Stimulated activated CD4-positive, alpha-beta T cell treated with anti-CD3 and anti-CD28 coated beads, TNF-alpha, amount 100 ng/mL, for 48 hours (primary cell): ENCODE data around the gene SDHB.

Source experiments
- DNase-seq, 3 donors: peaks; one replicate each; pipeline ENCODE4 v3.0.0-alpha.2; 2020; ENCODE audit warnings: low read depth in 3 of 3

SDHB gene

DNA sequence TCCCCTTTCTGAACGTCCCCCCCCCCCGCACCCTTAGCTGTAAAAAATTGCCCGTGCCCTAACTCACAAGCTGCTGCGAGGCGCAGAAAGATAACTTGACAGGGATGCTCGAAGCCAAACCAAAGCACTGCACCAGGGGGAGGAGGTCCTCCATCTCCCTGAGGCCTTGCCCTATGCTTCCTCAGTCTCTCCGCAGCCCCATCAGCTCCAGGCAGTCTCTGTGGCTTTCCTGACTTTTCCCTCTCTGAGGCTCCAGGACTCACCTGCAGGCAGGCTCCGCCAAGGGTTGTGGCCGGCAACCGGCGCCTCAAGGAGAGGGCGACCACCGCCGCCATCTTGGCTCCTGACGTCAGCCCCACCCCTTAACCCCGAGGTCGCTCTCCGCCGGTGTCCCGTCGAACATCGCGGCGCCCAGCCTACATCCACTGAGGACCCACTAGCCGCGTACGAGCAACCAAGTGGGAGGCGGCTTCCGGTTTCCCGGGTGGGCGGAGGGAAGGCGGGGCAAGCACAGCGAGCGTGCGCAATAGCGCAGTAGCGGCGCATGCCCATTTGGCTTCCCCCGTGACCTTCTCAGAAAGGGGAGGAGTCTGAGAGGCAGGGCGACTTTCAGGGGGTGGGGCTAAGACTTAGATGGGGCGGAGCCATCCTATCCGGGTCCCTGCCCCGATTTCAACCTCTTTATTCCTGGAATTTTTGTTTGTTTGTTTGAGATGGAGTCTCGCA lies at the start of gene SDHB:
TSS of gene SDHB (minus strand) at position 348 of the 726 bp plus-strand sequence. CDS start at position 335, 13 bp downstream.
- DNase-seq, result peak; percentile 97 to 99 (median 98)

DNA sequence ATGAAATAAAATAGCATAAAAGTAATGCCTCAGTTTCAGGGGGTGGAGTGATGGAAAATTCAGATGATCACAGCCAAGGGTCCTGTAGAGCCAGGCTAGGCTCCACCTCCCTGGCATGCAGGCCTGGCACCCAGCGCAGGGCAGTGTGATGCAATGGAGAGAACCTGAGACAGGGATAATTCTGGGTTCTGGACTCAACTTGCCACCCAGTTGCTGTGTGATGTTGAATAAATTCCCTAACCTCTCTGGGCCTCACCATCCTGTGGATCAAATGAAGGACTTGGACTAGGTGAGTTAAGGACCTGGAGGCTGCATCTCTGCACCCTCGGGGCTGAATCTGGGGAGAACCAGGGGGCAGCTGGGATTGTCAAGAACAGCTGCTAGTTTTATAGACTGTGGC lies 48.4 kb upstream of the SDHB start:
- DNase-seq, result no peak

DNA sequence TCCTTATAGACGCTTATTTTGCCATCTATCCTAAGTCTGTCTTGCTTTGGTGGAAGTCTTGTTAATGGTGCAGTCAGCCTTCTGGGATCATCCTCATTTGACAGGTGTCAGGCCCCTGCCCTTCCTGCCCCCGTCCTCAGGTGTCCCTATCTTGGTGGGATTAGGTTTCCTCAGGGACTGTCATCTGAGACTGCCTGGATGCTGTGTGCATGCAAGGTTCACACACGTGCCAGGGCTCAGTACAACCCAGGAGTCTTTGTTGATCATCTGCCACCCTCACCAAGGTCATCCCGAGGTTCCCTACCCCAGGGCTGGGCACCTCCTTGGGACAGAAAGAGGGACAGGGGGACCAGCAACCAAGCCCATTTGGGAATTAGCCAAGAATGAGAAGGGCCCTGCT lies 47.4 kb upstream of the SDHB start:
- DNase-seq, result no peak

DNA sequence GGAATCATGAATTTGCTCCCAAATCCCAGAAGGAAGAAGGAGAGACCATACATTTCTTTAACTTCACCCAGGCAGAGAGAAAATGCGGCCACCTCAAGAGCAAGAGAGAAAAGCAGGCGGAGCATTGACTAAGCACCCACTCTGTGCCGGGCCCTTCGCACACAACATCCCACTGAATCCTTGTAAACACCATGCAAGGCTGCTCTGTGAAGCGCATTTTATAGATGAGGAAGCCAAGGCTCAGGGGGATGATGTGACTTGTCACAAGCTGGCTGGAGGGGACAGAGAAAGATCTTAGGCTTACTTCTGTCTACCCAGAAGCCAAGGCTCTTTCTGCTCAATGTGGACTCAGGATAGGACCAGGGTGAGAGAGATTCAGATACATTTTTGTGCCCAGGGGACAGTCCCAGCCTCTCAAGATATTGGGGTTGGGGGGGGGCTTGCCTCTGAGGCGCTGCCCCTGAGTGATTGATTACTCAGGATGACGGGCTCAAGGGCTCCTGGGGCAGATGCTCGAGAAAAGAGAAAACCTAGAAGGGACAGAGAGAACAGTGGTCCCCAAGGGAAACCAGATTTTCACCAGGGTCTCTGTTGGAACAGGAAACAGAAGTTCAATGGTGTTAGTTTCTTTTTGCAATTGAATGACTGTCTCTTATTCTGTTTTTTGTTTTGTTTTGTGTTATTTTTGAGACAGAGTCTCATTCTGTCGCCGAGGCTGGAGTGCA lies 45.9 kb upstream of the SDHB start:
- no peak for DNase-seq

DNA sequence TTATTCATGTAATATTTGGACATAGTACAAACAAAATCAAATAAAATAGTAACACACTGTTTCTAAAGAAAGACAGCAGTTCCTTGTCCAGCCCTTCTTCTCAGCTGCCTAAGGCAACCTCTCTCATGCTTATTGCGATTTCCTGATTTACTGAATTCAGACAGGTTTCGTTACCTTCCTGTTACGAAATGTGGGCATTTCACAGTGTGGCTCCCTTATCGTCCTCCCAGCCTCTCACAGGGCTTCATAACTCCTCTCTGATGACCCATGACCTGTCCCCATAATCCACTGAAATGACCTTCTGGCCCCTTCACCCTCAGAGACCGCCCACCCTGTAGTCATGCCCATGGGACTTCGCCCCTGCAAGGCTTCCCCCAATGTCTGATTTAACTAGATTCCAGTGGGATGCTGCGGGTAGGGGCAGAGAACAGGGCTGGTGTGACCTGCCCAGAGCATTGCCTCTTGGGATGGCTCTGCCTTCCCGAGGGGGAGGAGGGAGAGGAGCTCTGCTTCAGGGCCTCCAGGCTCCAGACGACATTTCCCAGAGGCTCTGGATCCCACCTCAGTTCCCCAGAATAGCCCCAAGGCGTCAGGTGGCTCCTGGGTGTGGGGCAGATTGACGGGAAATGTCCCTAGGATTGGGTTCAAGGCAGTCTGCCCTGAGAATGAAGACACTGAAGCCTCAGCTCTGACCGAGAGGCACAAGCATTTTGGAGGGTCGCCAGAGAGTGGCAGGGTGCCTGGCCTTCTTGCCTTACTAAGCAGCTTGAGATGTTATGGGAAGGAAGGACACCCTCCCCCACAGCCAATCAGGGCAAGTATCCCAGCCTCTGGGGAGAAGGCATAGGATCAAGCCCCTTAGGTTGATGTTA lies 44.9 kb upstream of the SDHB start:
- DNase-seq, result no peak

DNA sequence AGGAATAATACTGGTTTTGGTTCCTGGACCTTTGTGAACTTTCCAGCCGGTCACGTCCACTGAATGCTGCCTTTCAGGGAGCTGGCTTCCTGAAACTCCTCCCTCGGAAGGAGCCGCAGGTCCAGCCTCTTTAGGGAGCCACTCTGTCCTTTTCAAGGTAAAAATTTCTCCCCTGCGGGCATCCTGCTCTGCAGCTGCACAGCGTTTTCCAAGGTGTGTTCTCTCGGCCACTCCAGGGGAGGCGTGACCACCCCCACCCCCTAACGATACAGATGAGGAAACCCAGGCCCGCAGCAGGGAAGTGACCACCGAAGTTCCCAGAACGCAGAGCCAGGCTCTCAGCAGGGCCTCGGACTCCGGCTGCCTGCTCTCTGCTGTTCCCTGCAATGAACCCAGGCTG lies 44.0 kb upstream of the SDHB start:
- no peak for DNase-seq

DNA sequence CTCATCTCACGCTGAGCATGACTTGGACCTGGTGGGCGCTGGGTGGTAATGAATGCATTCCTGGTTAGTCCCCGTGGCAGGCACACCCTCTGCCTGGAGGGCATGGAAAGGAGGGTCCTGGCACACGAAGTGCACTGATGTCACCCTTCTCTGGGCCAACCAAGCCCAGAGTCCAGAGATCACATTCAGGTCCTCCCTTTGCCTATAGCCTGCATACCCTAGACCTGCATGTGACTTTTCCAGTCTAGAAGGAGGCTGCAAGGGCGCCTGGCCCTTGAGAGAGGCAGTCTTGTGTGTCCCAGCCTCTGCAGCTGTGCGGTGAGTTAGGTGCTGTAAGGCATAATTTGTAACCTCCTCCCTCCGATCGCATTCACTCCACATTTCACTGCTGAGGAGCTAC lies 43.3 kb upstream of the SDHB start:
- no peak for DNase-seq

DNA sequence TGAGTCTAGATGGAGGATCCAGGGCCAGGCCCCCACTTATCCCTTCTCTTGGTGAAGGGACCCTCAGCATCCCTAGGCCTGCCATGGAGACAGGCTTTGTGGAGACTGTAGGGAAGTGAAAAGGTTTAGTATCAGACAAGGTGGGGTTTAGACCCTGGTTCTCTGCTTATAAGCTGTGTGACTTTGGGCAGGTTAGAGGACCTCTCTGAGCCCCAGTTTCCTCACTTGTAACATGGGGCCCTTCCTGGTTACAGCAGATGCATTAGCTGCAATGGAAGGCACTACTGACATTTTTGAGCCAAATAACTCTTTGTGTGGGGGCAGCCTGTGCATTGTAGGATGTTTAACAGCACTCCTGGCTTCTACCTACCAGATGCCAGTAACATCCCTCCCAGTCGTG lies 42.8 kb upstream of the SDHB start:
- no peak for DNase-seq

DNA sequence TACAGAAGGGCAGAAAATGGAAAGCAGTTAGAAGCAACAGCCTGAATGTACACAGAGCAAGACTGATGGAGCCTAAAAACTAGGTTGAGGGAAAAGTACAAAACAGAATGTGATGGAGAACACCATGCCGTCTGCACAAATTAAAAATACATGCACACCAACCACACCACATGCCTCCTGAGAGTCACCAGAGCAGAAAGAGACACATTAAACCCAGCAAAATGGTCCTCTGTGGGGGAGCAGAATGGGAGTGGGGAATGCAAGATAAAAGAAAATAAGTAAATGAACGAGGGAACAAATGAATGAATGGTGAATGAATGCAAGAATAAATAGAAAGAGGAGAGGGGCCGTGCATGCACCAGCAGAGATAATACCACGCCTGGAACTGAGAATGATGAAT lies 41.3 kb upstream of the SDHB start:
- no peak for DNase-seq

DNA sequence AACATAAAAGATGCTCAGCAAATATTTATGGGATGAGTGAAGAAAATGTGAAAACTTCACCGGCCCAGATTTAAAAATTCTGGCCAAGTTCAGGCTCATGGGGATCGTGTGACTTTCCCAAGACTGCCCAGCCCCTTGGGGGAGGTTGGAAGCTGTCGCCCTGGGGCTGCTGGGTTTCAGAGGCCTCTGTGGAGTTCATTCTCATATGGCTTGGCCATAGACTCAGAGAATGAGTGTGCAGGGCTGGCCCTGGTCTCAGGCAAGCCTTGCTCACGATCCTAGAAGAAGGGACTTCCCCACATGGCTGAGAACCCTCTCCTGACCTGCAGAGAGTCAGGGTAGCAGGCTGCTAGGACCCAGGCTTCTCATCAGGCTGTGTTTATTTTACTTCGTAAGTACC lies 40.8 kb upstream of the SDHB start:
- no peak for DNase-seq

DNA sequence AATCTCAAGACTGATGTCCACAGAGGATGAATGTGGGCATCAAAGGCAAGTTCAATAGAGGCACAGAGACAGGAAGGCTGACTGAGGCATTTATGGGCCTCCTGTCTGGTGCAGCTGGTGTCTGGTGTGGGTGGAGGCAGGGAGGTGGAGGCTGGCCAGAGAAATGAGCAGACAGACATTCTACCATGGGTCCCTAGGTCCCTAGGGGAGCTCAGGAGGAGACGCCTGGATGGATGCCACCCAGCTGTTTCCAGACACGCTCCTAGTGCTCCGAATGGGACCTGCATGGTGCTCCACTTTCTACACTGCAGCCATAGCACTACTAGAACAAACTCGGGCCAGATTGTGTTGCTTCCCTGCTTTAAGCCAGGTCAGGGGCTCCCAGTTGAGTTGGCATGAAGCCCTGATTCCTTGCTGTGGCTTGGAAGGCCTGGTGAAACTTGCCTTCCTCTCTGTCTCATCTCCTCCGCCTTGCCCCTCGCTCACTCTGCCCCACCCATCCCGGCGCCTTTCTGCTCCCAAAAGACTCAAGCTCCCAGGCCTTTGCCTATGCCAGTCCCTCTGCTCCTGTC lies 40.1 kb upstream of the SDHB start:
- no peak for DNase-seq

DNA sequence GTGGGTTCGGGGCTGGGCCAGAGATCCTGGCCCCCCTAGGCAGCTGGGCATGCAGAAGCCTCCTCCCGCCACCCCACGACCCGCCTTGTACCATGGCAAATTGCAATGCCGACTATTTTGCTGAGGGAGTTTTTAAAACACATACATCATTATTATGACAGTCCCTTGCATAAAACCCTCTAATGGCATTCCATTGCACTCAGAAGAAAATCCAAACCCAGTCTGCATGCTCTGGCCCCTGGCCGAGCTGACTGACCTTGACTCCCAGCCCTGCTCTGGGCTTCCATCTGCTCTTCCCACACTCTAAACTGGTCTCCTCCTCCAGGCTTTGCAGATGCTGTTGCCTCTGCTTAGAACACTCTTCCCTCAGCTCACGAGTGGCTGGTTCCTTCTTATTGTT lies 37.4 kb upstream of the SDHB start:
- no peak for DNase-seq

DNA sequence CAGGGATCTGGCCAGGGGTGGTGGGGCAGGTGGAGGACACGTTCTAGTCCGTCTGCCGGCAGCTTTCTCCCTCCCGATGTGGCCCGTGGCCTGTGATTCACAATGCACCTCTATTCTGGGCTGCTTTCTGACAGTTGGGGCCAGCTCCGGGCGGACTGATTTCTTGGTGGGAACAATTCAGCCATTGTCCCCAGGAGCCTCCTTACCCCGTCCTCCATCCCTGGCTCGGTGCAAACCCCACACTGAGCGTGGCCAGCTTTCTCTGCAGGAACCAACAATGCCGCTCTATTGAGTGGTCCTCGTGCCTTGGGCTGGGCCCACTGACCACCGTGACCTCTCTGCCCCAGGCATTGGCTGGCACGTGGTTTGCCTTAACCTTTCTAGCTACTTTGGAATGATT lies 35.7 kb upstream of the SDHB start:
- no peak for DNase-seq

DNA sequence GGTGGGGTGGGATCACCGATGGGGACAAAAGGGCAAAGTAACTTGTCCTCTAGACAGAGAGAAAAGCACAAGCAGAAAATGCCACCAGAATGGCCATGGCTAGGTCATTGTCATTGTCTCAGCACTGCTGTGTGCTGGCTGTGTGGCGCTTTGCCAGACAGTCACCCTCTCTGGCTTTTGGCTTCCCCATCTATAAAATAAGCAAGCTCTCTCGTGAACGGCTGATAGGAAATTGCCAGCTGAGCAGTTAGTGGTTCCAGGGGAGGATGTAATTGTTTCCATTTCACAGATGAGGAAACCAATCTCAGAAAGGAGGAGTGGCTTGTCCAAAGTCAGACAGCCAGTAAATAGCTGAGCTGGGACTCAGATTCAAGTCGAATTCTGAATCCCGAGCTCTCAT lies 32.9 kb upstream of the SDHB start:
- DNase-seq, result no peak

DNA sequence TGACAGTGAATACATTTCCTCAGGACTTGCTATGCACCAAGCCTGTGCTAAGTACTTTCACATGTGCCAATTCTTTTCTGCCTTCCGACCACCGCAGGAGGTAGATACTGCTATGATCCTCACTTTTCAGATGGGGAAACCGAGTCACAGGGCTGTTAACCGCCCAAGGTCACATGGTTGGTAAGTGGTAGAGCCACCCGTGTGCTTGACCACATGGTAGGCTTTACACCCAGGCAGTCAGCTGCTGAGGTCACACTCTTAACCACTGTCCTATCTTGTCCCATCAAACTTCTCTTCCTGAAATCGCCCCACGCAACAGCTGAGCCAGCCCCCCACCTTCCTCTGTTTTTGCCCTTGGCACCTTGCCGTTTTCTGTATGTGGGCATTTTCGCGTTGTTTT lies 31.0 kb upstream of the SDHB start:
- no peak for DNase-seq

DNA sequence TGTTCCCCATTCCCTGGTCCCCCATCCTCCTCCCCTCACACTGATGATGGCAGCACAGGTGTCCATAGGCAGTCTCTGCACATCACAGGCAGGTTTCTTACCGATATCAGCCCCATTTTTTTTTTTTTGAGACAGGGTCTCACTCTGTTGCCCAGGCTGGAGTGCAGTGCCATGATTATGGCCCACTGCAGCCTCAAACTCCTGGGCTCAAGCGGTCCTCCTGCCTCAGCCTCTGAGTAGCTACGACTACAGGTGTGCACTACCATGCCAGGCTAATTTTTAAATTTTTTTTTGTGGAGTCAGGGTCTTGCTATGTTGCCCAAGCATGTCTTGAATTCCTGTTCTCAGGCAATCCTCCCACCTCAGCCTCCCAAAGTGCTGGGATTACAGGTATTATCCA lies 28.9 kb upstream of the SDHB start:
- DNase-seq, result no peak

DNA sequence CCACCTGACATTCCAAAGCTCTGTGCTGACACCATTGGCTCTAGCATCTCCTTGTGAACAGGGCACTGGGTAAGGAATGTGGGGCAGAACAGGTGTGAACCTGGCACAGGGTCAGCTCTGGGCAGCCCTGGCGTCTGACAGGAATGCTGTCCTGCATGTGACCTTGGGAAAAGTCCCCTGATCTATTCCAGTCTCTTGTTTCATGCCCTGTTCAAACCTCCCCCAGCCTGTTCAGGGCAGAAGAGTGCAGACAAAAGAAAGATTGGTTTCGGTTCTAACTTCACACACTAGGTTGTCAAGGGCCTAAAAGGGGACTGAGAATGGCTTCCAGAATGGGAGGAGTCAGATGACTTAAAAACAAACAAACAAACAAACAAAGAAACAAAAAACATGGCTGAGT lies 27.6 kb upstream of the SDHB start:
- no peak for DNase-seq

DNA sequence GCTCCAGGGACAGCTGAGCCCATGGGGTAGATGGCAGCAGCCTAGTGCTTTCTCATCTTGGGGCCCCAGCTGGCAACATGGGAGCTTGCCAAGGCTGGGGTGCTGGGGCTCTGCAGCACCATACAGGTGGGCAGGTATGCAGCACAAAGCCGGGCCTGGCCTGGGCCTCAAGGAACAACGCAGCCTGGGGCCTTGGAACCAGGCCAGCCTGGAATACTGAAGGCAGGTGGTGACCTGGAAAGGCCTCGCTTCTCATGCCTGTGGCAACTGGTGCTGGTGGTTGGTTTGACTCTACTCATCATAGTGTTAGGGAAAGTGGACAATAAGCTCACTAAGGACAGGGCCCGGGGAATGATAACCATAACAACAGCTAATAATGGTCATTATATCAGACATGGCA lies 27.0 kb upstream of the SDHB start:
- DNase-seq, result no peak

DNA sequence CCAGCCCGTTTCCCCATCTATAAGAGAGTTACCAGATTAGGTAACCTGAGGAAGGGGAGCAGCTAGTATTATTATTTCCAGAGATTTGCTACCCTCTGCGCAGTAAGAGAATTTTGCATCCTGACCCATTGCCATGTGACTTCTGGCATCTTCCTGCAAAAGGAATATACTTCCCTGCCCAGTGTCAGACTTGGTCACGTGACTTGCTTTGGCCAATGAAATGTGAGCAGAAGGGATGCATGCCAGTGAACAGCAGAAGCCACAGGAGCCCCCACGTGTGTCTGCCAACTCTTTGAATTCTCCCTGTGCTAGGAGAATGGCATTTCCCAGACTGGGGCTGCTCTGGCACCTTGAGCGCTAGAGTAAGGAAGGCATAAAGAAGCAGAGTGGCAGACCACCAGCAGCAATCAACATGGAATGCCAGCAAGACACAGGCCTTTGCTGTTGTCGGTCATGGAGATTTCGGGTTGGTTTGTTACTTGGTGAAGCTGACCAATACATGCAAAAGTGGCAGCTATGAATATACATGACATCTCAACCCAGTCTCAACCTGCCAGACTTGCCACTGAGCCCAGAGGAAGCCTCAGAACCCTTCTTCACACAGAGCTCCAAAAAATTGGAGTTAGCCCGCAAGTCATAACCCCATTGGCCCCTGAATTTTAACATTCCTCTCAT lies 26.4 kb upstream of the SDHB start:
- no peak for DNase-seq

DNA sequence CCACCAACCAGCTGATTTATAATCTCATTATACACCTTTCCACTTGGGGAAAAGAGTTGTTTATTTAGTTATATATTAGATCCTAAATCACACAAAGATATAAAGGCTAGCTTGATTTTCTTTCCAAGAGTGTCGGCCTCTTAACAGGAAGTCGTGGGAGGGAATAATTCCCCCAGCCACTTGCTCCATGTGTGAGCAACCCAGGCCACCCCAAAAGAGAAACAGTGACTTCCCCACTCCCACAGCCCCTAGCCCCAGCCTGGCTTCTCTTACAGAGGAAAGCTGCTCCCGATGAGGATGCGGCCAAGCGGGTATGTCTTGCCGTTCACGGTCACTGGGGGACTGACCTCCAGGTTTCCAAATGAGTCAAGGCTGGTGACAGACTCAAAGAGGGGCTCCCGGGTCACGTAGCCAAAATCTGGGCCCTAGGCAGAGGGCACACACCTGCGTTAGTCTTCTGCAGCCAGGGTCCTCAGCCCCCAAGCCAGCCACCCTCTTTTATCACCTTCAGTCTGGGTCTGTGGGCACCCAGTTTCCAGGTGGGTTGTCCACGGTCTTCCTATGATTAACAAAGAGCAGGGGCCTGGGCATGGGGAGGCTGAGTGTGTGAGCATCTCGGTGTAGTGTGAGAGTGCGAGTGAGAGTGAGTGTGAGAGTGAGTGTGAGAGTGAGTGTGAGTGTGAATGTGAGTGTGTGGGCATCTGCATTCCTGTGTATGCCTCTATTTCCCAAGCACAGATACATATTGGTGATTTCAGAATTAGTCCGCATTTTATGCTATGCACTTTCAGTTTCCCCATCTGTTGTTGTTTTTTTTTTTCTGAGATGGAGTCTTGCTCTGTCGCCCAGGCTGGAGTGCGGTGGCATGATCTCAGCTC lies 25.4 kb upstream of the SDHB start:
- no peak for DNase-seq
